SK-N-SH treated with all-trans-retinoic acid at 6 μM for 48 hours (cell line): ENCODE measurements around the gene NOL9.

Experiments used
- ATAC-seq: fragments of 200-7000 bp; cut with Tn5 transposase; 3 replicates; pipeline ENCODE4 v1.9.1; 2020; ENCODE audit warnings: mild to moderate bottlenecking, moderate library complexity
- ARNTL ChIP-seq: fragments of 450-650 bp; formaldehyde crosslinking; IDR thresholded peaks from 2 replicates; pipeline ENCODE4 v1.5.0; 2020; ENCODE audit warnings: low read depth, mild to moderate bottlenecking, moderate library complexity, borderline replicate concordance
- BACH2 ChIP-seq: fragments of 250-450 bp; sonication (Bioruptor Pico); IDR thresholded peaks from 2 replicates; pipeline ENCODE4 v1.9.0; 2021; ENCODE audit warnings: mild to moderate bottlenecking, borderline replicate concordance
- CSDC2 ChIP-seq: fragments of 250-450 bp; sonication (Bioruptor Pico); IDR thresholded peaks from 2 replicates; pipeline ENCODE4 v1.5.0; 2020; ENCODE audit warnings: mild to moderate bottlenecking, moderate library complexity
- CSRNP3 ChIP-seq: fragments of 250-450 bp; sonication (Bioruptor Pico); IDR thresholded peaks from 2 replicates; pipeline ENCODE4 v1.5.1; 2021; ENCODE audit warnings: mild to moderate bottlenecking, moderate library complexity
- ESRRG ChIP-seq: fragments of 250-450 bp; sonication (Bioruptor Pico); IDR thresholded peaks from 2 replicates; pipeline ENCODE4 v1.6.1; 2021; ENCODE audit warnings: mild to moderate bottlenecking
- GLIS3 ChIP-seq: fragments of 250-450 bp; sonication (Bioruptor Pico); IDR thresholded peaks from 2 replicates; pipeline ENCODE4 v1.5.0; 2020; ENCODE audit warnings: mild to moderate bottlenecking, moderate library complexity
- ISL1 ChIP-seq: fragments of 250-450 bp; sonication (Bioruptor Pico); IDR thresholded peaks from 2 replicates; pipeline ENCODE4 v2.1.2; 2022; ENCODE audit warnings: mild to moderate bottlenecking, moderate library complexity
- OSR1 ChIP-seq: fragments of 250-450 bp; sonication (Bioruptor Pico); IDR thresholded peaks from 2 replicates; pipeline ENCODE4 v1.8.0; 2022; ENCODE audit warnings: moderate library complexity, mild to moderate bottlenecking, inconsistent platforms
- PATZ1 ChIP-seq: fragments of 250-450 bp; sonication (Bioruptor Pico); IDR thresholded peaks from 2 replicates; pipeline ENCODE4 v1.8.0; 2020; ENCODE audit warnings: mild to moderate bottlenecking, moderate library complexity, borderline replicate concordance
- PPARA ChIP-seq: fragments of 250-450 bp; sonication (Bioruptor Pico); IDR thresholded peaks from 2 replicates; pipeline ENCODE4 v1.5.0; 2020; ENCODE audit warnings: mild to moderate bottlenecking, borderline replicate concordance
- RARB ChIP-seq: fragments of 250-450 bp; sonication (Bioruptor Pico); IDR thresholded peaks from 2 replicates; pipeline ENCODE4 v1.8.0; 2021; ENCODE audit warnings: mild to moderate bottlenecking, moderate library complexity
- SNAI2 ChIP-seq: fragments of 250-450 bp; sonication (Bioruptor Pico); IDR thresholded peaks from 2 replicates; pipeline ENCODE4 v1.5.0; 2020; ENCODE audit warnings: mild to moderate bottlenecking, moderate library complexity
- TCF4 ChIP-seq: fragments of 250-450 bp; sonication (Bioruptor Pico); IDR thresholded peaks from 2 replicates; pipeline ENCODE4 v1.8.0; 2021; ENCODE audit warnings: mild to moderate bottlenecking, moderate library complexity, borderline replicate concordance
- TOX ChIP-seq: fragments of 250-450 bp; sonication (Bioruptor Pico); IDR thresholded peaks from 2 replicates; pipeline ENCODE4 v1.8.0; 2021; ENCODE audit warnings: mild to moderate bottlenecking, moderate library complexity, borderline replicate concordance
- TSHZ2 ChIP-seq: fragments of 250-450 bp; sonication (Bioruptor Pico); IDR thresholded peaks from 2 replicates; pipeline ENCODE4 v1.5.0; 2020; ENCODE audit warnings: mild to moderate bottlenecking, moderate library complexity
- ZC3H10 ChIP-seq: fragments of 250-450 bp; sonication (Bioruptor Pico); IDR thresholded peaks from 2 replicates; pipeline ENCODE4 v1.5.1; 2021; ENCODE audit warnings: mild to moderate bottlenecking, moderate library complexity
- ZFP3 ChIP-seq: fragments of 250-450 bp; sonication (Bioruptor Pico); IDR thresholded peaks from 2 replicates; pipeline ENCODE4 v1.5.0; 2020; ENCODE audit warnings: mild to moderate bottlenecking, moderate library complexity
- ZFP30 ChIP-seq: fragments of 450-650 bp; formaldehyde crosslinking; IDR thresholded peaks from 2 replicates; pipeline ENCODE4 v1.5.0; 2022; ENCODE audit warnings: mild to moderate bottlenecking, moderate library complexity
- ZNF565 ChIP-seq: fragments of 450-650 bp; formaldehyde crosslinking; conservative IDR thresholded peaks from 2 replicates; pipeline ENCODE4 v1.5.0; 2020; ENCODE audit warnings: low read depth, mild to moderate bottlenecking, moderate library complexity
- ZNF70 ChIP-seq: fragments of 450-650 bp; formaldehyde crosslinking; IDR thresholded peaks from 2 replicates; pipeline ENCODE4 v1.5.0; 2020; ENCODE audit warnings: mild to moderate bottlenecking, moderate library complexity
- ZNF8 ChIP-seq: fragments of 450-650 bp; formaldehyde crosslinking; IDR thresholded peaks from 2 replicates; pipeline ENCODE4 v1.5.0; 2020; ENCODE audit warnings: mild to moderate bottlenecking, moderate library complexity
- TF ChIP-seq, protein P1 (sequence below): fragments of 250-450 bp; sonication (Bioruptor Pico); IDR thresholded peaks from 2 replicates; pipeline ENCODE4 v1.8.0; 2021; ENCODE audit warnings: low read depth, mild to moderate bottlenecking, moderate library complexity, borderline replicate concordance

NOL9 gene

DNA sequence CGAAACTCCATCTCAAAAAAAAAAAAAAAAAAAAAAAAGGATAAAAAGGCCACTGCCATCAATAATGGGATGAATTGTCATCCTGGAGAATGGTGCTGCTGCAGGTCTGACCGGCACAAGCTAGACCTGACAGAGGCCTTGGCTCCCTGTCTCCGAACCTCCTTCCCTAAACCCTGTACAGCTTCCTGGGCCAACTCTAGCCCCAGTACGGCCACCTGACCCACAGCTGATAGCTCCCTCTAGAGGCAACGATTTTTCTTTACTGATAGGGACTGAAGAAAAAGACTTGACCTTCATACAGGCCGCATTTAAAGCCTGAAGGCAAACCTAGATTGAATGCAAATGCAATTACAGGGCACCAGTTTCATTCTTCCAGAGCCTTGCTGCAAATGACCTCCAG, 30.7 kb downstream of the NOL9 start:
- peak; percentile 73 for ATAC-seq
- TF ChIP-seq CSDC2 (CRISPR knock-in tag) = no peak
- TF ChIP-seq ISL1 = no peak
- no peak for TF ChIP-seq ARNTL (CRISPR knock-in tag)
- no peak for TF ChIP-seq ZFP30 (CRISPR knock-in tag)
- no peak for TF ChIP-seq TSHZ2 (CRISPR knock-in tag)
- TF ChIP-seq PPARA (CRISPR knock-in tag) = no peak
- TF ChIP-seq ZC3H10 = no peak
- TF ChIP-seq TCF4 (CRISPR knock-in tag) = no peak
- no peak for TF ChIP-seq BACH2 (CRISPR knock-in tag)
- no peak for TF ChIP-seq GLIS3 (CRISPR knock-in tag)
- no peak for TF ChIP-seq PATZ1 (CRISPR knock-in tag)
- no peak for TF ChIP-seq RARB (CRISPR knock-in tag)
- no peak for TF ChIP-seq SNAI2
- no peak for TF ChIP-seq OSR1 (CRISPR knock-in tag)
- TF ChIP-seq ZNF8 (CRISPR knock-in tag) = no peak
- TF ChIP-seq CSRNP3 = no peak
- TF ChIP-seq, protein P1, sequence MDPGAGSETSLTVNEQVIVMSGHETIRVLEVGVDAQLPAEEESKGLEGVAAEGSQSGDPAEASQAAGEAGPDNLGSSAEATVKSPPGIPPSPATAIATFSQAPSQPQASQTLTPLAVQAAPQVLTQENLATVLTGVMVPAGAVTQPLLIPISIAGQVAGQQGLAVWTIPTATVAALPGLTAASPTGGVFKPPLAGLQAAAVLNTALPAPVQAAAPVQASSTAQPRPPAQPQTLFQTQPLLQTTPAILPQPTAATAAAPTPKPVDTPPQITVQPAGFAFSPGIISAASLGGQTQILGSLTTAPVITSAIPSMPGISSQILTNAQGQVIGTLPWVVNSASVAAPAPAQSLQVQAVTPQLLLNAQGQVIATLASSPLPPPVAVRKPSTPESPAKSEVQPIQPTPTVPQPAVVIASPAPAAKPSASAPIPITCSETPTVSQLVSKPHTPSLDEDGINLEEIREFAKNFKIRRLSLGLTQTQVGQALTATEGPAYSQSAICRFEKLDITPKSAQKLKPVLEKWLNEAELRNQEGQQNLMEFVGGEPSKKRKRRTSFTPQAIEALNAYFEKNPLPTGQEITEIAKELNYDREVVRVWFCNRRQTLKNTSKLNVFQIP (CRISPR knock-in tag) = no peak
- no peak for TF ChIP-seq ZNF565 (CRISPR knock-in tag)
- TF ChIP-seq TOX (CRISPR knock-in tag) = no peak
- TF ChIP-seq ZNF70 = no peak

- no peak for TF ChIP-seq RARB (CRISPR knock-in tag)
- no peak for TF ChIP-seq ZNF8 (CRISPR knock-in tag)
- TF ChIP-seq ZFP30 (CRISPR knock-in tag) = no peak
- TF ChIP-seq CSRNP3 = no peak
- TF ChIP-seq ISL1 = no peak
- TF ChIP-seq ZNF565 (CRISPR knock-in tag) = no peak
- no peak for TF ChIP-seq GLIS3 (CRISPR knock-in tag)
- TF ChIP-seq ZC3H10 = no peak
- no peak for TF ChIP-seq OSR1 (CRISPR knock-in tag)
- TF ChIP-seq CSDC2 (CRISPR knock-in tag) = no peak
- no peak for TF ChIP-seq TOX (CRISPR knock-in tag)
- no peak for ATAC-seq
These were observed 32.8 kb downstream of the NOL9 start for GRCh38 chr1:6521536-6521935.

- peak; percentile 87 for ATAC-seq
- TF ChIP-seq BACH2 (CRISPR knock-in tag) (no peak), TCF4 (CRISPR knock-in tag) (peak; percentile 17; the same call in 1 of the 2 replicates), ESRRG (CRISPR knock-in tag) (no peak), ZC3H10 (no peak), ISL1 (no peak), ZFP3 (no peak)
These were observed 34.2 kb downstream of the NOL9 start for GRCh38 chr1:6519935-6520671.
